HepG2 (cell line): ENCODE measurements around the gene RUNX2. TPM values are rescaled to one million over a fixed set of nuclear protein-coding genes. Genes with fewer than 3 reads are reported as not detected.

Experiments
- ATAC-seq: fragments of 200-7000 bp; cut with Tn5 transposase; 3 replicates; pipeline ENCODE4 v1.9.1; 2020; ENCODE audit warnings: mild to moderate bottlenecking, moderate library complexity
- BruUV-seq: library from RNA; stranded (reverse); fragments of 400-500 nt; replicated peaks from 2 replicates; lab custom pipeline; 2021; lab: Mats Ljungman, UMichigan
- CTCF ChIA-PET: fragments of 300-600 bp; formaldehyde crosslinking; extraction: SDS; loops from one replicate; lab custom pipeline; 2021; ENCODE audit warnings: low total read pairs, inconsistent platforms, low intra/inter-chr PET ratio; lab: Yijun Ruan, JAX
- POLR2A ChIA-PET: fragments of 350-600 bp; sonication (Branson Sonifier 250); formaldehyde crosslinking; loops from one replicate; lab custom pipeline; 2020; ENCODE audit warnings: antibody characterized with exemption, inconsistent platforms; lab: Yijun Ruan, JAX
- DNase-seq: peaks from one replicate; pipeline ENCODE4 v3.0.0-alpha.2; 2015; ENCODE audit warnings: low spot score
- FAIRE-seq: peaks from 3 replicates; lab custom pipeline; 2011; peaks lifted over from hg19 to GRCh38; lab: Jason Lieb, UNC
- H2AFZ ChIP-seq: one replicate; pipeline ENCODE4 v1.6.1; 2011; ENCODE audit warnings: low read length, inconsistent platforms
- H3K27ac ChIP-seq: fragments of 300-600 bp; 3 replicates; pipeline ENCODE4 v1.8.0; 2011; ENCODE audit warnings: mixed run types, mild to moderate bottlenecking, mixed read lengths, low read length, inconsistent platforms; ENCODE audit not compliant: insufficient read depth; ENCODE audit errors: extremely low read length
- H3K27me3 ChIP-seq, 2 experiments: fragments of 200-600 bp in 1 of 2; 2 replicates in 1 of 2; 3 replicates in 1 of 2; pipeline versions ENCODE4 v1.6.0 to v1.8.0; 2011; ENCODE audit warnings: low read length in 2 of 2, mild to moderate bottlenecking in 2 of 2, moderate library complexity in 2 of 2, inconsistent platforms in 1 of 2; ENCODE audit not compliant: insufficient read depth in 2 of 2, control insufficient read depth in 1 of 2
- H3K36me3 ChIP-seq, 2 experiments: fragments of 200-600 bp in 1 of 2; replicated peaks in 1 of 2; 2 replicates in 1 of 2; 3 replicates in 1 of 2; pipeline versions ENCODE4 v1.5.1 to v1.8.0; 2011; ENCODE audit warnings: low read length in 2 of 2, inconsistent platforms in 1 of 2; ENCODE audit not compliant: insufficient read depth in 2 of 2, control insufficient read depth in 1 of 2
- H3K4me1 ChIP-seq: 2 replicates; pipeline ENCODE4 v1.5.1; 2012; ENCODE audit warnings: low read length, inconsistent platforms; ENCODE audit not compliant: insufficient read depth
- H3K4me2 ChIP-seq: 2 replicates; pipeline ENCODE4 v1.6.0; 2011; ENCODE audit warnings: low read depth, low read length, inconsistent platforms
- H3K4me3 ChIP-seq, 3 experiments: fragments of 200-600 bp in 1 of 3; sonication (generic), shearing (Covaris generic) in 1 of 3; replicated peaks in 1 of 3; 2 replicates each; pipeline ENCODE4 v1.5.1; 2011 to 2016; ENCODE audit warnings: low read length in 3 of 3, inconsistent platforms in 2 of 3, low read depth in 2 of 3, mild to moderate bottlenecking in 2 of 3, control low read depth in 1 of 3, mixed read lengths in 1 of 3; ENCODE audit not compliant: insufficient read depth in 1 of 3
- H3K79me2 ChIP-seq: one replicate; pipeline ENCODE4 v1.6.1; 2011; ENCODE audit warnings: low read length, inconsistent platforms; ENCODE audit not compliant: insufficient read depth
- H3K9ac ChIP-seq: 2 replicates; pipeline ENCODE4 v1.6.0; 2011; ENCODE audit warnings: mild to moderate bottlenecking, low read depth, low read length, inconsistent platforms; ENCODE audit not compliant: insufficient read depth
- H3K9me3 ChIP-seq: 2 replicates; pipeline ENCODE4 v1.5.1; 2012; ENCODE audit warnings: mild to moderate bottlenecking, low read length
- H4K20me1 ChIP-seq: 2 replicates; pipeline ENCODE4 v1.6.0; 2011; ENCODE audit warnings: inconsistent platforms, mild to moderate bottlenecking, low read length, moderate library complexity; ENCODE audit not compliant: insufficient read depth
- ETS1 ChIP-seq: sonication (generic); formaldehyde crosslinking; IDR thresholded peaks from 2 replicates; pipeline ENCODE4 v1.4.0; 2020; ENCODE audit warnings: missing genetic modification reagents
- HOXA7 ChIP-seq: sonication (generic); formaldehyde crosslinking; IDR thresholded peaks from 2 replicates; pipeline ENCODE4 v1.8.1; 2022; ENCODE audit warnings: mild to moderate bottlenecking, missing genetic modification reagents, moderate library complexity
- MAFG ChIP-seq: sonication (generic); formaldehyde crosslinking; IDR thresholded peaks from 2 replicates; pipeline ENCODE4 v1.5.1; 2020; ENCODE audit warnings: mild to moderate bottlenecking, missing genetic modification reagents
- PLRG1 ChIP-seq: fragments of 450-650 bp; conservative IDR thresholded peaks from 2 replicates; pipeline ENCODE4 v1.6.1; 2016
- POLR2AphosphoS5 ChIP-seq: IDR thresholded peaks from 2 replicates; pipeline ENCODE4 v1.6.1; 2012; ENCODE audit warnings: low read depth, low read length
- REPIN1 ChIP-seq: sonication (generic); formaldehyde crosslinking; IDR thresholded peaks from 2 replicates; pipeline ENCODE4 v1.8.0; 2022; ENCODE audit warnings: missing genetic modification reagents, low read depth, mild to moderate bottlenecking, borderline replicate concordance
- TP53 ChIP-seq: sonication (generic); formaldehyde crosslinking; conservative IDR thresholded peaks from 2 replicates; pipeline ENCODE4 v1.4.0; 2020; ENCODE audit warnings: missing genetic modification reagents
- USF2 ChIP-seq, 2 experiments: sonication (generic) in 1 of 2; formaldehyde crosslinking in 1 of 2; IDR thresholded peaks; 2 replicates each; pipeline versions ENCODE4 v1.5.1 to v1.6.1; 2011 to 2020; ENCODE audit warnings: borderline replicate concordance in 1 of 2, low read depth in 1 of 2, low read length in 1 of 2, mild to moderate bottlenecking in 1 of 2, missing genetic modification reagents in 1 of 2, moderate library complexity in 1 of 2
- ZBTB3 ChIP-seq: sonication (generic); formaldehyde crosslinking; IDR thresholded peaks from 2 replicates; pipeline ENCODE4 v1.4.0; 2020; ENCODE audit warnings: low read depth, mild to moderate bottlenecking, moderate library complexity, missing genetic modification reagents, borderline replicate concordance
- ZC3H4 ChIP-seq: sonication (generic); formaldehyde crosslinking; IDR thresholded peaks from 2 replicates; pipeline ENCODE4 v1.4.0; 2020; ENCODE audit warnings: missing genetic modification reagents, borderline replicate concordance
- ZFYVE20 ChIP-seq: sonication (generic); formaldehyde crosslinking; IDR thresholded peaks from 2 replicates; pipeline ENCODE4 v1.8.0; 2023; ENCODE audit warnings: low read depth, mild to moderate bottlenecking, moderate library complexity, missing genetic modification reagents, borderline replicate concordance
- ZNF468 ChIP-seq: sonication (generic); formaldehyde crosslinking; IDR thresholded peaks from 2 replicates; pipeline ENCODE4 v1.8.0; 2022; ENCODE audit warnings: mild to moderate bottlenecking, moderate library complexity, missing genetic modification reagents
- ZNF563 ChIP-seq: sonication (generic); formaldehyde crosslinking; IDR thresholded peaks from 2 replicates; pipeline ENCODE4 v1.8.0; 2022; ENCODE audit warnings: mild to moderate bottlenecking, moderate library complexity, missing genetic modification reagents
- ZNF567 ChIP-seq: sonication (generic); formaldehyde crosslinking; IDR thresholded peaks from 2 replicates; pipeline ENCODE4 v1.8.1; 2023; ENCODE audit warnings: mild to moderate bottlenecking, missing genetic modification reagents, borderline replicate concordance
- WGBS: methylation state at CpG from one replicate; pipeline ENCODE4 v1.1.6; 2017; ENCODE audit warnings: low lambda C conversion rate; 5-methylcytosine and 5-hydroxymethylcytosine counted together
- in situ Hi-C: cut with HindIII; loops from 2 replicates; pipeline ENCODE4 v1.10.0; 2017; ENCODE audit warnings: low pct_unique_long_range_greater_than_20kb; ENCODE audit not compliant: extremely low pct_ligation_motif_present
- intact Hi-C: fragments of 100-400 bp; cut with micrococcal nuclease; formaldehyde crosslinking; loops from one replicate; pipeline ENCODE4 v1.10.0; 2022; ENCODE audit not compliant: unreplicated experiment
- polyA plus RNA-seq, 8 experiments: library from polyadenylated mRNA; depleted of rRNA in 3 of 8; stranded (reverse) in 7 of 8; unstranded in 1 of 8; fragments of >200 nt; fragmentation: Illumina TruSeq in 4 of 8; extraction: Trizol in 4 of 8; gene quantifications; 2 replicates each; pipeline versions ENCODE4 v1.2.1 to v1.2.3, GENCODE V29; 2011 to 2016; ENCODE audit warnings: low read depth in 4 of 8, missing spikeins in 1 of 8, mixed read lengths in 1 of 8; ENCODE audit not compliant: insufficient read depth in 1 of 8
- total RNA-seq, 5 experiments: library from RNA; depleted of rRNA; stranded (reverse); fragments of >200 nt; fragmentation: Illumina TruSeq; extraction: Trizol; gene quantifications; 2 replicates each; pipeline ENCODE4 v1.2.3, GENCODE V29; 2016; ENCODE audit warnings: low read depth in 1 of 5

Gene RUNX2
- total and polyA plus RNA-seq, 2 of the 13 experiments (the other 11 are each of a cell fraction or from before 2014, with no cell fraction given), result not detected

- Histone ChIP-seq H3K9me3 (no peaks in the 10 kb centered on the region), H3K4me2 (no peak overlapping the region), H3K27ac (no peak overlapping the region), H4K20me1 (no peaks in the 10 kb centered on the region), H3K36me3 (no peaks in the 10 kb centered on the region), H3K79me2 (no peaks in the 10 kb centered on the region), H2AFZ (no peak overlapping the region), H3K27me3 (no peaks in the 10 kb centered on the region; a peak in 1 of 5 replicates), H3K4me1 (no peaks in the 10 kb centered on the region), H3K9ac (no peak overlapping the region), H3K4me3 (no peak overlapping the region)
- ChIA-PET CTCF (no interaction called here), POLR2A (no interaction called here)
- in situ Hi-C loops (no loop called here), intact Hi-C loops (no loop called here)
- DNase-seq, result no peak
- no peak for FAIRE-seq
- no TSS peak for BruUV-seq
- 31% methylated on average over 2 of the region's 2 CpGs for WGBS
- ATAC-seq, result no peak
- TF ChIP-seq MAFG (CRISPR knock-in tag), result no peak
- no peak for TF ChIP-seq ZNF468 (CRISPR knock-in tag)
- no peak for TF ChIP-seq PLRG1
- TF ChIP-seq REPIN1, result no peak
- no peak for TF ChIP-seq USF2 (IDR thresholded peaks at IDR 0.05; ENCODE audit: low read depth, low read length)
- TF ChIP-seq USF2 (CRISPR knock-in tag; IDR thresholded peaks at IDR 0.05; ENCODE audit: borderline replicate concordance), result no peak
- TF ChIP-seq HOXA7, result no peak
- no peak for TF ChIP-seq ZFYVE20 (CRISPR knock-in tag)
- TF ChIP-seq ZBTB3, result no peak
- no peak for TF ChIP-seq ZNF563 (CRISPR knock-in tag)
- no peak for TF ChIP-seq ZNF567
- no peak for TF ChIP-seq ZC3H4 (CRISPR knock-in tag)
- no peak for TF ChIP-seq POLR2AphosphoS5
- no peak for TF ChIP-seq ETS1 (CRISPR knock-in tag)
- TF ChIP-seq TP53 (CRISPR knock-in tag), result no peak
Observed at GRCh38 chr6:45618259-45618658, 290.1 kb downstream of the RUNX2 start.
